Esophagus muscularis mucosa (tissue), 4 donors: Measurements from ENCODE around the gene HIVEP1.

ENCODE experiments used
- EP300 ChIP-seq: sonication (generic); formaldehyde crosslinking; IDR thresholded peaks from one replicate; pipeline ENCODE4 v1.6.1; 2017; ENCODE audit warnings: antibody characterized with exemption
- POLR2A ChIP-seq: fragments of 450-650 bp; IDR thresholded peaks from one replicate; pipeline ENCODE4 v1.6.1; 2017; ENCODE audit warnings: antibody characterized with exemption, moderate library complexity, mild to moderate bottlenecking, low read depth
- POLR2AphosphoS5 ChIP-seq, 2 donors: sonication (generic); formaldehyde crosslinking; IDR thresholded peaks; one replicate each; pipeline ENCODE4 v1.6.1; 2017; ENCODE audit warnings: antibody characterized with exemption in 2 of 2
- TF ChIP-seq, protein P1 (sequence below), 3 experiments: fragments of 200-600 bp in 2 of 3; fragments of 450-650 bp in 1 of 3; sonication (generic) in 2 of 3; IDR thresholded peaks; one replicate each; pipeline ENCODE4 v1.5.1; 2017 to 2019; ENCODE audit warnings: antibody characterized with exemption in 3 of 3, mild to moderate bottlenecking in 2 of 3, moderate library complexity in 1 of 3

DNA sequence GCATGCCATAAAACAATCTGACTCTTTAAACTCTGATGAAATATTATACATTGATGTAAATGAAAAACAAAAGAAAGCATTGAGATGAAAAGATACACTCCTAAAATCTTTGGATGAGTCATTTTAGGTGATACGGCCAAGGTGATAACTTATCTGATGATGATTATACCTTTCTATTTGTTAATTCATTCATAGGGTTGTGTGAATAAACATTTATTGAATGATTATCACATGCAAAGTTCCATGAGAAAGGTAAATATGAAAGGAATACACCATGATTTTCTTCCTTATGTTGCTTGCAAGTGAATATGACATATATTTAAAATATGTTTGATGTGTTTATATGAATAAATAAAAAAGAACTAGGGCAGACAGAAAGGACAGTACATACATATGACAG, 15.4 kb upstream of the HIVEP1 start:
- TF ChIP-seq, protein P1, sequence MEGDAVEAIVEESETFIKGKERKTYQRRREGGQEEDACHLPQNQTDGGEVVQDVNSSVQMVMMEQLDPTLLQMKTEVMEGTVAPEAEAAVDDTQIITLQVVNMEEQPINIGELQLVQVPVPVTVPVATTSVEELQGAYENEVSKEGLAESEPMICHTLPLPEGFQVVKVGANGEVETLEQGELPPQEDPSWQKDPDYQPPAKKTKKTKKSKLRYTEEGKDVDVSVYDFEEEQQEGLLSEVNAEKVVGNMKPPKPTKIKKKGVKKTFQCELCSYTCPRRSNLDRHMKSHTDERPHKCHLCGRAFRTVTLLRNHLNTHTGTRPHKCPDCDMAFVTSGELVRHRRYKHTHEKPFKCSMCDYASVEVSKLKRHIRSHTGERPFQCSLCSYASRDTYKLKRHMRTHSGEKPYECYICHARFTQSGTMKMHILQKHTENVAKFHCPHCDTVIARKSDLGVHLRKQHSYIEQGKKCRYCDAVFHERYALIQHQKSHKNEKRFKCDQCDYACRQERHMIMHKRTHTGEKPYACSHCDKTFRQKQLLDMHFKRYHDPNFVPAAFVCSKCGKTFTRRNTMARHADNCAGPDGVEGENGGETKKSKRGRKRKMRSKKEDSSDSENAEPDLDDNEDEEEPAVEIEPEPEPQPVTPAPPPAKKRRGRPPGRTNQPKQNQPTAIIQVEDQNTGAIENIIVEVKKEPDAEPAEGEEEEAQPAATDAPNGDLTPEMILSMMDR (IDR thresholded peaks at IDR 0.05), result no peak
- TF ChIP-seq POLR2AphosphoS5 (IDR thresholded peaks at IDR 0.05) (no peak), EP300 (no peak), POLR2A (no peak)
